Measurements from ENCODE around the gene CCSER1. TPM values are rescaled to one million over a fixed set of nuclear protein-coding genes. Genes with fewer than 3 reads are reported as not detected.

The CCSER1 gene
- total and polyA plus RNA-seq, 4 donors, result 0.18 to 2.3 (median 1.2) TPM

DNA sequence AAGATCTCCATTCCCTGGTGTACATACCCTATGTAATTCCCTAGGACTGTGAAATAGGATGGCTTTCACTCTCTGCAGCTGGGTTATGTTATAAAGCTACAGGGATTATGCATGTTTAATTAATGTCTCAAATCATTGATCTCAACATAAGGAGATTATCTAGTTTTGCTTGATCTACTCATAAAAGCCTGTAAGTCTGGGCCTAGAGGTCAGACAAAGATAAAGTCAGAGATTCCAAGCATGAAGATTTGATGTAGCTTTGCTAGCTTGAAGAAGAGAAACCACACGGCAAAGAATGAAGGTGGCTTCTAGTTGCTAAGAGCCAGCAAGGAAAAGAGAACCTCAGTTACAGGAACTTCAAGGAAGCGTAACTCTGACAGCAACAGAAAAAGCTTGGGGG is 456.9 kb downstream of the CCSER1 start:
- H3K36me3 ChIP-seq (ENCODE audit: control insufficient read depth in 4 of 4, insufficient read depth in 3 of 4, low read depth in 1 of 4, low read length in 3 of 4), result no peaks in the 10 kb centered on the region
- no peaks in the 10 kb centered on the region for H3K4me1 ChIP-seq (ENCODE audit: control insufficient read depth in 4 of 4, insufficient read depth in 4 of 4, low read length in 3 of 4)
- H3K4me3 ChIP-seq (ENCODE audit: low read depth in 1 of 3, low read length in 3 of 3), result no peak overlapping the region
- TF ChIP-seq NR2F2 (IDR thresholded peaks at IDR 0.05) (no peak), FOXA1 (IDR thresholded peaks at IDR 0.05) (no peak), MAX (IDR thresholded peaks at IDR 0.05) (no peak), FOXA2 (IDR thresholded peaks at IDR 0.05) (no peak), HNF4G (IDR thresholded peaks at IDR 0.05) (no peak), JUND (IDR thresholded peaks at IDR 0.05) (no peak), HNF4A (conservative IDR thresholded peaks at IDR 0.05) (no peak), EGR1 (IDR thresholded peaks at IDR 0.05; ENCODE audit: low read depth in 2 of 2) (no peak), RXRA (IDR thresholded peaks at IDR 0.05) (no peak), TAF1 (conservative IDR thresholded peaks at IDR 0.05) (no peak), YY1 (IDR thresholded peaks at IDR 0.05) (no peak), GABPA (IDR thresholded peaks at IDR 0.05 in 1 of 2, conservative IDR thresholded peaks at IDR 0.05 in 1 of 2) (no peak), SP1 (IDR thresholded peaks at IDR 0.05) (no peak), ATF3 (IDR thresholded peaks at IDR 0.05) (no peak), ZBTB33 (IDR thresholded peaks at IDR 0.05) (no peak), RAD21 (IDR thresholded peaks at IDR 0.05) (no peak)
- TF ChIP-seq, protein P1, sequence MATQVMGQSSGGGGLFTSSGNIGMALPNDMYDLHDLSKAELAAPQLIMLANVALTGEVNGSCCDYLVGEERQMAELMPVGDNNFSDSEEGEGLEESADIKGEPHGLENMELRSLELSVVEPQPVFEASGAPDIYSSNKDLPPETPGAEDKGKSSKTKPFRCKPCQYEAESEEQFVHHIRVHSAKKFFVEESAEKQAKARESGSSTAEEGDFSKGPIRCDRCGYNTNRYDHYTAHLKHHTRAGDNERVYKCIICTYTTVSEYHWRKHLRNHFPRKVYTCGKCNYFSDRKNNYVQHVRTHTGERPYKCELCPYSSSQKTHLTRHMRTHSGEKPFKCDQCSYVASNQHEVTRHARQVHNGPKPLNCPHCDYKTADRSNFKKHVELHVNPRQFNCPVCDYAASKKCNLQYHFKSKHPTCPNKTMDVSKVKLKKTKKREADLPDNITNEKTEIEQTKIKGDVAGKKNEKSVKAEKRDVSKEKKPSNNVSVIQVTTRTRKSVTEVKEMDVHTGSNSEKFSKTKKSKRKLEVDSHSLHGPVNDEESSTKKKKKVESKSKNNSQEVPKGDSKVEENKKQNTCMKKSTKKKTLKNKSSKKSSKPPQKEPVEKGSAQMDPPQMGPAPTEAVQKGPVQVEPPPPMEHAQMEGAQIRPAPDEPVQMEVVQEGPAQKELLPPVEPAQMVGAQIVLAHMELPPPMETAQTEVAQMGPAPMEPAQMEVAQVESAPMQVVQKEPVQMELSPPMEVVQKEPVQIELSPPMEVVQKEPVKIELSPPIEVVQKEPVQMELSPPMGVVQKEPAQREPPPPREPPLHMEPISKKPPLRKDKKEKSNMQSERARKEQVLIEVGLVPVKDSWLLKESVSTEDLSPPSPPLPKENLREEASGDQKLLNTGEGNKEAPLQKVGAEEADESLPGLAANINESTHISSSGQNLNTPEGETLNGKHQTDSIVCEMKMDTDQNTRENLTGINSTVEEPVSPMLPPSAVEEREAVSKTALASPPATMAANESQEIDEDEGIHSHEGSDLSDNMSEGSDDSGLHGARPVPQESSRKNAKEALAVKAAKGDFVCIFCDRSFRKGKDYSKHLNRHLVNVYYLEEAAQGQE (IDR thresholded peaks at IDR 0.05), result no peak
- TF ChIP-seq, protein P2, sequence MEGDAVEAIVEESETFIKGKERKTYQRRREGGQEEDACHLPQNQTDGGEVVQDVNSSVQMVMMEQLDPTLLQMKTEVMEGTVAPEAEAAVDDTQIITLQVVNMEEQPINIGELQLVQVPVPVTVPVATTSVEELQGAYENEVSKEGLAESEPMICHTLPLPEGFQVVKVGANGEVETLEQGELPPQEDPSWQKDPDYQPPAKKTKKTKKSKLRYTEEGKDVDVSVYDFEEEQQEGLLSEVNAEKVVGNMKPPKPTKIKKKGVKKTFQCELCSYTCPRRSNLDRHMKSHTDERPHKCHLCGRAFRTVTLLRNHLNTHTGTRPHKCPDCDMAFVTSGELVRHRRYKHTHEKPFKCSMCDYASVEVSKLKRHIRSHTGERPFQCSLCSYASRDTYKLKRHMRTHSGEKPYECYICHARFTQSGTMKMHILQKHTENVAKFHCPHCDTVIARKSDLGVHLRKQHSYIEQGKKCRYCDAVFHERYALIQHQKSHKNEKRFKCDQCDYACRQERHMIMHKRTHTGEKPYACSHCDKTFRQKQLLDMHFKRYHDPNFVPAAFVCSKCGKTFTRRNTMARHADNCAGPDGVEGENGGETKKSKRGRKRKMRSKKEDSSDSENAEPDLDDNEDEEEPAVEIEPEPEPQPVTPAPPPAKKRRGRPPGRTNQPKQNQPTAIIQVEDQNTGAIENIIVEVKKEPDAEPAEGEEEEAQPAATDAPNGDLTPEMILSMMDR (IDR thresholded peaks at IDR 0.05; ENCODE audit: low read depth, low read length, missing input control), result no peak
- DNase-seq (ENCODE audit: low spot score), result no peak
- H3K27me3 ChIP-seq (ENCODE audit: control insufficient read depth in 4 of 4, insufficient read depth in 4 of 4, low read length in 3 of 4), result no peaks in the 10 kb centered on the region
- H3K9me3 ChIP-seq (ENCODE audit: control insufficient read depth in 4 of 4, low read length in 3 of 4), result no peaks in the 10 kb centered on the region
- H3K27ac ChIP-seq (ENCODE audit: low read depth in 1 of 2, low read length in 2 of 2), result no peak overlapping the region
- WGBS, result 72% methylated on average over 2 of the region's 2 CpGs
- no peak overlapping the region for H3K9ac ChIP-seq (ENCODE audit: low read depth in 1 of 2, low read length in 2 of 2)

Data from liver (tissue), 9 donors.